Loucy (cell line): ENCODE data around the gene CACNA1C.

Source experiments
- H2AFZ ChIP-seq: fragments of 200-600 bp; sonication (generic); 2 replicates; pipeline ENCODE4 v1.6.0; 2016; ENCODE audit warnings: antibody characterized with exemption, mild to moderate bottlenecking, low read length, moderate library complexity
- H3F3A ChIP-seq: fragments of 200-600 bp; 2 replicates; pipeline ENCODE4 v1.6.0; 2016; ENCODE audit warnings: antibody characterized with exemption, low read depth, mild to moderate bottlenecking
- H3K27me3 ChIP-seq: fragments of 200-600 bp; sonication (generic); 2 replicates; pipeline ENCODE4 v1.6.1; 2014; ENCODE audit warnings: low read length, mild to moderate bottlenecking; ENCODE audit not compliant: insufficient read depth, poor library complexity, severe bottlenecking
- H3K36me3 ChIP-seq: fragments of 200-600 bp; sonication (generic); 2 replicates; pipeline ENCODE4 v1.6.1; 2016; ENCODE audit warnings: low read length; ENCODE audit not compliant: insufficient read depth
- H3K4me1 ChIP-seq: fragments of 200-600 bp; sonication (generic); 2 replicates; pipeline ENCODE4 v1.5.1; 2014; ENCODE audit warnings: low read length, mild to moderate bottlenecking; ENCODE audit not compliant: insufficient read depth, poor library complexity, severe bottlenecking
- H3K4me2 ChIP-seq: fragments of 200-600 bp; sonication (generic); 2 replicates; pipeline ENCODE4 v1.6.0; 2014; ENCODE audit warnings: antibody characterized with exemption, low read length, low read depth, mild to moderate bottlenecking; ENCODE audit not compliant: poor library complexity, severe bottlenecking
- H3K4me3 ChIP-seq: fragments of 200-600 bp; sonication (generic); 2 replicates; pipeline ENCODE4 v1.5.1; 2014; ENCODE audit warnings: low read length, mild to moderate bottlenecking, mixed read lengths; ENCODE audit not compliant: poor library complexity, severe bottlenecking
- H3K79me2 ChIP-seq: fragments of 200-600 bp; sonication (generic); 2 replicates; pipeline ENCODE4 v1.6.1; 2014; ENCODE audit warnings: low read length; ENCODE audit not compliant: insufficient read depth
- H3K9ac ChIP-seq: fragments of 200-600 bp; sonication (generic); 2 replicates; pipeline ENCODE4 v1.6.0; 2014; ENCODE audit warnings: mild to moderate bottlenecking, low read depth, low read length, moderate library complexity; ENCODE audit not compliant: poor library complexity, severe bottlenecking
- H3K9me2 ChIP-seq: fragments of 200-600 bp; sonication (generic); replicated peaks from 2 replicates; pipeline ENCODE4 v1.6.1; 2016; ENCODE audit warnings: low read depth, low read length, mixed read lengths
- H3K9me3 ChIP-seq: fragments of 200-600 bp; sonication (generic); 2 replicates; pipeline ENCODE4 v1.6.1; 2014; ENCODE audit warnings: mild to moderate bottlenecking, antibody characterized with exemption, low read length, low read depth; ENCODE audit not compliant: insufficient read depth
- H4K20me1 ChIP-seq: fragments of 200-600 bp; sonication (generic); 2 replicates; pipeline ENCODE4 v1.6.0; 2014; ENCODE audit warnings: antibody characterized with exemption, low read length, mild to moderate bottlenecking; ENCODE audit not compliant: insufficient read depth, poor library complexity, severe bottlenecking
- EZH2phosphoT487 ChIP-seq: fragments of 200-600 bp; IDR thresholded peaks from 2 replicates; pipeline ENCODE4 v1.6.1; 2018; ENCODE audit warnings: antibody characterized with exemption, mild to moderate bottlenecking, moderate library complexity, borderline replicate concordance
- TF ChIP-seq, protein P1 (sequence below): fragments of 200-600 bp; sonication (generic); conservative IDR thresholded peaks from 2 replicates; pipeline ENCODE4 v1.5.1; 2014; ENCODE audit warnings: mild to moderate bottlenecking, antibody characterized with exemption, low read length

Gene CACNA1C

DNA sequence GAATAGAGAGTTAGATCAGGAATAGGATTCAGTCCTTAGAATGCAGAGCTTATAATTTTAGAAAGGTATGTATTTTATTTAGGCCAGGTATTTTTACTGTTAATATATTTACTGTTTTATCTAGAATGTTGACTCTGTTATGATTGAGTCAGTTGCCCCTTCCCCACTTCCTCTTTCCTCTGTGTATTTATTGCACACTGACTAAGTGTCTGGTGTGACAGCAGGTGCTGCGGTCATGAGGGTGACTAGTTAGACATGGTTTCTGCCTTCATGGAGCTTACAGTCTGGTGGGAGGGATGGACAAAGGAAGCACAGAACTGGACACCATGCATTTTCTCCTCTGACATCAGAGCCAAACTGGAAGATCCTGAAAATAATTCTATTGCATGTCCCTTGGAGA, 159.8 kb downstream of the CACNA1C start:
- no peak for TF ChIP-seq EZH2phosphoT487
- TF ChIP-seq, protein P1, sequence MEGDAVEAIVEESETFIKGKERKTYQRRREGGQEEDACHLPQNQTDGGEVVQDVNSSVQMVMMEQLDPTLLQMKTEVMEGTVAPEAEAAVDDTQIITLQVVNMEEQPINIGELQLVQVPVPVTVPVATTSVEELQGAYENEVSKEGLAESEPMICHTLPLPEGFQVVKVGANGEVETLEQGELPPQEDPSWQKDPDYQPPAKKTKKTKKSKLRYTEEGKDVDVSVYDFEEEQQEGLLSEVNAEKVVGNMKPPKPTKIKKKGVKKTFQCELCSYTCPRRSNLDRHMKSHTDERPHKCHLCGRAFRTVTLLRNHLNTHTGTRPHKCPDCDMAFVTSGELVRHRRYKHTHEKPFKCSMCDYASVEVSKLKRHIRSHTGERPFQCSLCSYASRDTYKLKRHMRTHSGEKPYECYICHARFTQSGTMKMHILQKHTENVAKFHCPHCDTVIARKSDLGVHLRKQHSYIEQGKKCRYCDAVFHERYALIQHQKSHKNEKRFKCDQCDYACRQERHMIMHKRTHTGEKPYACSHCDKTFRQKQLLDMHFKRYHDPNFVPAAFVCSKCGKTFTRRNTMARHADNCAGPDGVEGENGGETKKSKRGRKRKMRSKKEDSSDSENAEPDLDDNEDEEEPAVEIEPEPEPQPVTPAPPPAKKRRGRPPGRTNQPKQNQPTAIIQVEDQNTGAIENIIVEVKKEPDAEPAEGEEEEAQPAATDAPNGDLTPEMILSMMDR: no peak
- Histone ChIP-seq H3K9ac (no peak overlapping the region), H4K20me1 (no peaks in the 10 kb centered on the region)

DNA sequence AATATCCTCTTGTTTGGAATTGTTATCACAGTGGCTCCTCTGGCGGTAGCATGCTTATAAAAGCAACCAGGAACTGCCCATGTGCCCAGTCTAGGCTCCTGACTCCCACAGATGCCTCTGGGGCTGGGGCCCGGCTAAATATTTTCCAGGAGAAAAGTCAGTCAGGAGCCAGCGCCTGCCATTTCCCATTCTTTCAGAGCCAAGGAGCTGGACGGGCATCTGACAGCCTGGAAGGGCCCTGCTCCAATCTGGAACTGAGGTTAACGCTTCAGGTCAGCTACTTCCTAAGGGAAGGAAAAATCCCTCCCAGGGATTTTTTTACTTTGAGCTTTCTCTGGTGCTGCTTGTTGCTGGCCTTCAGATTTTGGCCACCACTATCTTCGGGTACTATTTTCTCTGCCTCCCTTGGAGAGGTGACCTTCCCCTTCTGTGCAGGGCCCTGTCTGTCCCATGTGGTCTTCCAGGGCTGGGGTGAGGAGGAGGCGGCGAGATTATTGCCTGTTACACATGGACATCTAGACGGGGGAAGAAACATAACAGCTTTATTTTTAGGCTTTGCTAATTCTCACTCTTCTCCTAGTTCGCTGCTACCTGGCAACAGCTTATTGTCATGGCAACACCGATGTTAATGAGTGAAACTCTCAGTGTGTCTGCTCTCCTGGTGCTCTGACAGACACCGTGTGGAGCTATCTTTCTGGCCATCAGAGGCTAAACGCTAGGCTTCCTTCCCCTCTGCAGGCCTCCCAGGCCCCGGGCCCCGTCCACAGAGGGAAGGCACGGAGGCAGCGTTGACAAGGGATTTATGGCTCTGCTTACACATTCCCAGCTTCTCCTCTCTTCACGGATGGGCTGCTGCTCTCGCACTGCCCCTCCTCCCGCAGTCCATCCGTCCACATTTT, 160.4 kb downstream of the CACNA1C start:
- Histone ChIP-seq H3K4me3 (no peak overlapping the region), H3K4me1 (no peaks in the 10 kb centered on the region), H3K9ac (no peak overlapping the region), H3K9me3 (no peaks in the 10 kb centered on the region), H3K79me2 (no peaks in the 10 kb centered on the region), H4K20me1 (no peaks in the 10 kb centered on the region), H3K4me2 (no peak overlapping the region), H3K9me2 (no peaks in the 10 kb centered on the region), H3K27me3 (no peaks in the 10 kb centered on the region), H3F3A (no peaks in the 10 kb centered on the region), H3K36me3 (no peaks in the 10 kb centered on the region), H2AFZ (no peak overlapping the region)
- no peak for TF ChIP-seq EZH2phosphoT487
- TF ChIP-seq, protein P1: no peak

More for the DNA sequence above, 159.8 kb downstream of the CACNA1C start:
- Histone ChIP-seq H3K4me2 (no peak overlapping the region), H3K9me3 (no peaks in the 10 kb centered on the region), H3K4me1 (no peaks in the 10 kb centered on the region), H3K4me3 (no peak overlapping the region), H3K9me2 (no peaks in the 10 kb centered on the region), H2AFZ (no peak overlapping the region), H3K36me3 (no peaks in the 10 kb centered on the region), H3F3A (no peaks in the 10 kb centered on the region), H3K79me2 (no peaks in the 10 kb centered on the region), H3K27me3 (no peaks in the 10 kb centered on the region)

DNA sequence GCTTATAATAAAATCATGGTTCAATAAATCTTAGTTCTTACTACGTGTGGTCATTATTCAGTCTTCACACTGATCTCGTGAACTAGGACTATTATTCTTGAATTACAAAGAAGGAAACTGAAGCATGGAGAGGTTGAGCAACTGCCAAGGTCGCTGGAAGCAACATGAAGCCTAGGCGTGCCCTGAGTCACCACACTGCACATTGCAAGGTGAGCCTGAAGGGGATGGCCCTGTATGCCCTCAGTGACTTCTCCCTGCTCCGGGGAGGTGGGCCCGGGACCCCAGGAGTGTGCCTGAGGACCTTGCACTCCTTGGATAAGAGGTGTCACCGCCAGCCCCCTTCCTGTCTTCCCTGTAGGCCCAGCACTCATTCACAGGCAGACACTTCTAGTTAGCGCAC, 161.6 kb downstream of the CACNA1C start:
- Histone ChIP-seq H3K79me2 (no peaks in the 10 kb centered on the region), H3K9me2 (no peaks in the 10 kb centered on the region), H3K4me3 (no peak overlapping the region), H2AFZ (no peak overlapping the region), H3K27me3 (peaks cover 5% of the 10 kb centered on the region), H3F3A (no peaks in the 10 kb centered on the region), H3K4me1 (no peaks in the 10 kb centered on the region), H4K20me1 (no peaks in the 10 kb centered on the region), H3K4me2 (no peak overlapping the region), H3K9ac (no peak overlapping the region), H3K36me3 (no peaks in the 10 kb centered on the region), H3K9me3 (no peaks in the 10 kb centered on the region)
- TF ChIP-seq, protein P1: no peak
- no peak for TF ChIP-seq EZH2phosphoT487
